ENCODE measurements around the gene MAD2L1.

The MAD2L1 gene

DNA sequence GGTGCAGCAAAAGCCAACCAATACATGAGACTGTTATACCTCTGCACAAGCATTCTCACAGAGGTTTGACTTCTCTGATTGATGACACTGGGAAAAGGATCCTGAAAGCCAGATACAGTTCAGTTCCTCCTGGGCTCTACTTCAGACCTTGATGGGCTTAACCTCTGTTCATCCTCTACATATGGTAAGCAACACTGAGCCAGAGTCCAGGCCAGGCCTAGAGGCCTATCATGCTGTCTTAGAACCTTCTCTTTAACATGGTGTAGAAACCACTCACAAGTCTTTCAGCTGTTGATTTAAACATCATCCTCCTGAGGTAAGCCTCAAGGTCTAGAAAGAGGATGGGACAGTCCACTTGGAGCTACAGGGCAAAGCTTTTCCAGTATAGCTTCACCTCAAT is 9.2 kb downstream of the MAD2L1 start:
- H3K4me3 ChIP-seq (ENCODE audit: low read length): no peak overlapping the region
- H3K27me3 ChIP-seq (ENCODE audit: control insufficient read depth, insufficient read depth, low read length): no peaks in the 10 kb centered on the region
- H3K9ac ChIP-seq (ENCODE audit: low read depth, low read length): no peak overlapping the region
- H3K4me1 ChIP-seq (ENCODE audit: control insufficient read depth, insufficient read depth, low read length): peaks cover 7% of the 10 kb centered on the region
- no peak overlapping the region for H3K4me2 ChIP-seq (ENCODE audit: low read length)
- peaks cover 16% of the 10 kb centered on the region for H3K36me3 ChIP-seq (ENCODE audit: insufficient read depth, low read length)
- H3K9me3 ChIP-seq (replicated peaks; ENCODE audit: low read length): no peaks in the 10 kb centered on the region

DNA sequence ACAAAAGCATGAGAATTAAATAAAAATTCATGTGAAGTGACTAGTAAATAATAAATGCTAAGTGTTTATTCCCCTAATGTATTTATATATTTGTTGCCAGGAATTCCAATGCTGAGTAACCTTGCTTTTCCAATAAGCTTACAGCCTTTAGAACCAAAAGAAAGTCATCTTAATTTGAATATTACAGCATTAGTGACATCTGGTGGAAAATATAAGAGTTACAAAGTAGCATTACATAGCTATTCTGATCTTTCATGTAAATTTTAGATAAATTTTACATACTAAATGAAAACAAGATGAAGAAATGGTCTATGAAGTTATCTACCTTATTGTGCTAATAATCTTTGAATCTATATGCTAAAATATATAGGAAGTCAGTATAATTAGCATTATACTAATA is 10.4 kb downstream of the MAD2L1 start:
- Histone ChIP-seq H3K4me3 (ENCODE audit: low read length) (no peak overlapping the region), H3K9me3 (replicated peaks; ENCODE audit: low read length) (no peaks in the 10 kb centered on the region), H3K4me1 (ENCODE audit: control insufficient read depth, insufficient read depth, low read length) (peaks cover 7% of the 10 kb centered on the region), H3K9ac (ENCODE audit: low read depth, low read length) (no peak overlapping the region), H3K27me3 (ENCODE audit: control insufficient read depth, insufficient read depth, low read length) (no peaks in the 10 kb centered on the region), H3K36me3 (ENCODE audit: insufficient read depth, low read length) (peaks cover 16% of the 10 kb centered on the region), H3K4me2 (ENCODE audit: low read length) (no peak overlapping the region)

DNA sequence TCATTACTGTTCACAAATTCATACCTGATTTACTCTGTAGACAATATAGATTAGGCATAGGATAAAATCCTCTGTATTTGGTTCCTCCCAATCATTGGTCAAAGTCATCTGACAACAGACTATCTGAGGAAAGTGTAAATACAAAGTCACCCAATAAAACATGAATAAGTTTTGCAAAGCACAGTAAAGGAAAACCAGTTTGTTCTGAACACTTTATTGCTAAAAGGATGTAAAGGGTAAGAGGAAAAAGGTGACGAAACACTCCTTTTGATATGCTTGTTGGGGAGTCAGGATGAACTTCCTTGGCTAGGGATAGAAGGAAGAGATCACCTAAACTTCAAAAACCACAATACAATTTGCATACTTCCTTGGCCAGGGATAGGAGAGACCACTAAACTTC is 10.9 kb downstream of the MAD2L1 start:
- peaks cover 7% of the 10 kb centered on the region for H3K4me1 ChIP-seq (ENCODE audit: control insufficient read depth, insufficient read depth, low read length)
- H3K4me3 ChIP-seq (ENCODE audit: low read length): no peak overlapping the region
- H3K9ac ChIP-seq (ENCODE audit: low read depth, low read length): no peak overlapping the region
- H3K4me2 ChIP-seq (ENCODE audit: low read length): no peak overlapping the region
- no peaks in the 10 kb centered on the region for H3K9me3 ChIP-seq (replicated peaks; ENCODE audit: low read length)
- peaks cover 13% of the 10 kb centered on the region for H3K36me3 ChIP-seq (ENCODE audit: insufficient read depth, low read length)
- no peaks in the 10 kb centered on the region for H3K27me3 ChIP-seq (ENCODE audit: control insufficient read depth, insufficient read depth, low read length)

DNA sequence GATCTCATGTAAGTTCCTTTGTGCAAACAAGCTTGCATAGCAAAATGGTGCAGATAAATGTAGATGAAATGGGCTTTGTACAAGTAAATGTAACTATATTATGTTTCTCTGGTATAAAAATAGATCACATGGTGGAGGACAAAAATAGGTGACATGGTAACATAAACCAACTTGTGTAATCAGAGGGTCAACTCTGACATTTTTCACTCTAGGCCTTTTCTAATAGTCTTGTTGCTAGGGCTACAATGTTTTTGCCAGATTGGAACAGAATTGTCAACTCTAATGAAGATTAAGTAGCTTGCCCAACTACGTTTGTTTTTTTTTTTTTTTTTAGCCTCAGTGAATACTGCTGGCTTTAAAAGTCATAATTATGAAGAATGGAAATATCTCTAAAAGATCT is 11.5 kb downstream of the MAD2L1 start:
- no peak overlapping the region for H3K4me2 ChIP-seq (ENCODE audit: low read length)
- no peak overlapping the region for H3K9ac ChIP-seq (ENCODE audit: low read depth, low read length)
- no peaks in the 10 kb centered on the region for H3K27me3 ChIP-seq (ENCODE audit: control insufficient read depth, insufficient read depth, low read length)
- H3K36me3 ChIP-seq (ENCODE audit: insufficient read depth, low read length): peaks cover 7% of the 10 kb centered on the region
- H3K9me3 ChIP-seq (replicated peaks; ENCODE audit: low read length): no peaks in the 10 kb centered on the region
- no peak overlapping the region for H3K4me3 ChIP-seq (ENCODE audit: low read length)
- peaks cover 7% of the 10 kb centered on the region for H3K4me1 ChIP-seq (ENCODE audit: control insufficient read depth, insufficient read depth, low read length)

DNA sequence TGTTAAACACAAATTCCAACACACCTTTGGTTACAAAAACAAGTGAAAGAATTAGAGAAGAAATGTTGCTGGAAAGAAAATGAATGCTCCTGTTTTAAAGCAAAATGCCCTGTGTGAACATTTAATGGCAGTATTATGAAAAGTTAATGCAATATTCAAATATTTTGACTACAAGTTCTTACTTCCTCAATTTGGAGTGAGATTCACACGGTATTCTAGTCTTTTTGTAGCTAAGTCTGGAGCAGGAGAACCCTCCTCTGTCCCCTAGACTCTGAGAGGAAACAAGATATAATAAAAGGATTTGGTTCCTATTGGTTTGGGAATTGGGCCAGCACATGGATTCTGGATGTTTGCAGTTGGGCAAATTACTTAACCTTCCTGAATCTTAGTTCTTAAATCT is 12.7 kb downstream of the MAD2L1 start:
- no peak overlapping the region for H3K4me2 ChIP-seq (ENCODE audit: low read length)
- H3K9me3 ChIP-seq (replicated peaks; ENCODE audit: low read length): no peaks in the 10 kb centered on the region
- H3K4me1 ChIP-seq (ENCODE audit: control insufficient read depth, insufficient read depth, low read length): peaks cover 7% of the 10 kb centered on the region
- H3K27me3 ChIP-seq (ENCODE audit: control insufficient read depth, insufficient read depth, low read length): no peaks in the 10 kb centered on the region
- no peak overlapping the region for H3K9ac ChIP-seq (ENCODE audit: low read depth, low read length)
- H3K4me3 ChIP-seq (ENCODE audit: low read length): no peak overlapping the region
- no peaks in the 10 kb centered on the region for H3K36me3 ChIP-seq (ENCODE audit: insufficient read depth, low read length)

DNA sequence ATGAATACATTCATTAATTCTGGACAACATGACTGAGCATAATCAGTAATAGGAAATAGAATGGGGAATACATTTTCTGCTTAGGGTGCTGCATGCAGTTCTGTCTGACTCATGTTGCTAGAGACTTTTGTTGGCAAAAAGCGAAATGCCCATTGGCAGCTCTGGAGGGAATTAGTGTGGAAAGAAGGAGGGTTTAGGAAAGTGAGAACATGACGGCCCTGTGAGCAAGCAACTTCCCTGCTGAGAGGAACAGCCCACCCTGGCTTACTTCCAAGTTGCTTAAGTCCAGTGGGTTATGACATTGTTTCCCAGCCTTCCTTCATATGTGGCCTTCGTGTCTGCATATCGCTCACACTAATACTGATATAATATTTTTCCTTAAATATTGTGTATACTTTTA is 13.8 kb downstream of the MAD2L1 start:
- Histone ChIP-seq H3K4me2 (ENCODE audit: low read length) (no peak overlapping the region), H3K9me3 (replicated peaks; ENCODE audit: low read length) (no peaks in the 10 kb centered on the region), H3K9ac (ENCODE audit: low read depth, low read length) (no peak overlapping the region), H3K27me3 (ENCODE audit: control insufficient read depth, insufficient read depth, low read length) (no peaks in the 10 kb centered on the region), H3K4me3 (ENCODE audit: low read length) (no peak overlapping the region), H3K4me1 (ENCODE audit: control insufficient read depth, insufficient read depth, low read length) (peaks cover 7% of the 10 kb centered on the region), H3K36me3 (ENCODE audit: insufficient read depth, low read length) (no peaks in the 10 kb centered on the region)

DNA sequence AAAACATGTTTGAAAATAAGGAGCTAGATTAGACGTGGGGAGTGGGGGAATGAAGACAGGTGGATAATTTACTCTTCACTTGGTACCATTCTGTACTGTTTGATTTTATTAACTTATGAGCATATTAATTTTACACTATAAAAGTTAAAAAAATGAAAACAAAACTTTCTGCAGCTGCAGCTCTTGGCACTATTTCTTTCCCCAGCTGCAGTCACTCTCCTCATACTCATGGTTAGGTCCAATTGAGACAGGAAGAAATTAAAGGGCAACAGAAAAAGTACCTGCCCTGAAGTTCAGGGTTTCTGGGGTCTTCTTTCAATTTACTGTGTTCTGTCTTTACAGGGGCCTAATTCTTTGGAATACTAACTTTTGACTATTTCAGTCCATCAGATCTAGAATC is 15.4 kb downstream of the MAD2L1 start:
- Histone ChIP-seq H3K9me3 (replicated peaks; ENCODE audit: low read length) (no peaks in the 10 kb centered on the region), H3K4me2 (ENCODE audit: low read length) (no peak overlapping the region), H3K4me1 (ENCODE audit: control insufficient read depth, insufficient read depth, low read length) (peaks cover 7% of the 10 kb centered on the region), H3K9ac (ENCODE audit: low read depth, low read length) (no peak overlapping the region), H3K36me3 (ENCODE audit: insufficient read depth, low read length) (no peaks in the 10 kb centered on the region), H3K4me3 (ENCODE audit: low read length) (no peak overlapping the region), H3K27me3 (ENCODE audit: control insufficient read depth, insufficient read depth, low read length) (no peaks in the 10 kb centered on the region)

DNA sequence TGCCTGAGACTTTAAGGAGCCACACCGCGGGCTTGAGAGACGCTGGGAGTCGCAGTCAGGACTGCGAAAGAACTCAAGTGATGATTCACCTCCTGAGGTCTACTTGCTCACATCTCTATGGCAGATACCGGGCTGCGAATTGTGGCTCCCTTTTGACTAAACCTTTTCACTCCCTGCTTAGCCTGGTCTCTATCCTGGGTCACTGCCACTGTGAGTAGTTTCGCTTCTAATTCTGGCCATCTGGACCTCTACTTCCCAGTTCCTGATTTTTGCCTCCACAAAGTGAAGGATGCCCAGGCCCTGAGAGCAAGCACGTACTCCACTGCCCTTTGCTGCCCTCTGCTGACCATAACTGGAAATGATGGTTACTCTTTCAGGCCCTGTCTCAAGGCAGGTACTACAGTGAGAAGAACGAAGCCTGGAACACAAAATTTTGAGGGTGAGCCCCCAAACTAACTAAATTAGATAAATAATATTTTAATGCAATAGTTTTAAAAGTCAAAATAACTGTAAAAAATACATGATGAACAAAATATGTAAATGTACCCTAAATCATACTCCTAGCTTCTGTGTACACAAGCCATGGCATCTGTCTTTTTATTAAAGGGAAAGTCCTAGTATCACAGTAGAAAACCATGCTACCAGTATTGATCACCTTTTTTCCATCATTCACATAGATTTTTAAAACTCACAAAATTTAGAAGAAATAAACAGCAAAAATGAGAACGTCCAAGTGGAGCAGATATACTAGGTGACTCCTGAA is 16.7 kb downstream of the MAD2L1 start:
- peak overlapping the region; percentile 48 for H3K4me2 ChIP-seq (ENCODE audit: low read length)
- H3K27me3 ChIP-seq (ENCODE audit: control insufficient read depth, insufficient read depth, low read length): no peaks in the 10 kb centered on the region
- peak overlapping the region; percentile 39 for H3K4me3 ChIP-seq (ENCODE audit: low read length)
- H3K9ac ChIP-seq (ENCODE audit: low read depth, low read length): no peak overlapping the region
- H3K36me3 ChIP-seq (ENCODE audit: insufficient read depth, low read length): no peaks in the 10 kb centered on the region
- H3K9me3 ChIP-seq (replicated peaks; ENCODE audit: low read length): no peaks in the 10 kb centered on the region
- H3K4me1 ChIP-seq (ENCODE audit: control insufficient read depth, insufficient read depth, low read length): peaks cover 7% of the 10 kb centered on the region

DNA sequence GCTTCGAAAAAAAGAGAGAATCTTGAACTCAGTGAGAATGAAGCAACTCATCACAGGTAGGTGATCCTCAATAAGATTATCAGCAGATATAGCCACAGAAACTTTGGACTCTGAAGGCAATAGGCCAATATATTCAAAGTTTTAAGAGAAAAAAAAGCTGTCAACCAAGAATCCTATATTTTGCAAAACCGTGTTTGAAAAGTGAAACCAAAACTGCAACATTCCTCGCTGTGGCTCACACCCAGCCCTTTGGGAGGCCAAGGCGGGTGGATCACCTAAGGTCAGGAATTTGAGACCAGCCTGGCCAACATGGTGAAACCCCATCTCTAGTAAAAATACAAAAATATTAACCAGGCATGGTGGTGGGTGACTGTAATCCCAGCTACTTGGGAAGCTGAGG is 22.8 kb downstream of the MAD2L1 start:
- H3K4me3 ChIP-seq (ENCODE audit: low read length): no peak overlapping the region
- no peaks in the 10 kb centered on the region for H3K4me1 ChIP-seq (ENCODE audit: control insufficient read depth, insufficient read depth, low read length)
- no peaks in the 10 kb centered on the region for H3K36me3 ChIP-seq (ENCODE audit: insufficient read depth, low read length)
- no peak overlapping the region for H3K4me2 ChIP-seq (ENCODE audit: low read length)
- H3K27me3 ChIP-seq (ENCODE audit: control insufficient read depth, insufficient read depth, low read length): no peaks in the 10 kb centered on the region
- H3K9me3 ChIP-seq (replicated peaks; ENCODE audit: low read length): no peaks in the 10 kb centered on the region
- H3K9ac ChIP-seq (ENCODE audit: low read depth, low read length): no peak overlapping the region

DNA sequence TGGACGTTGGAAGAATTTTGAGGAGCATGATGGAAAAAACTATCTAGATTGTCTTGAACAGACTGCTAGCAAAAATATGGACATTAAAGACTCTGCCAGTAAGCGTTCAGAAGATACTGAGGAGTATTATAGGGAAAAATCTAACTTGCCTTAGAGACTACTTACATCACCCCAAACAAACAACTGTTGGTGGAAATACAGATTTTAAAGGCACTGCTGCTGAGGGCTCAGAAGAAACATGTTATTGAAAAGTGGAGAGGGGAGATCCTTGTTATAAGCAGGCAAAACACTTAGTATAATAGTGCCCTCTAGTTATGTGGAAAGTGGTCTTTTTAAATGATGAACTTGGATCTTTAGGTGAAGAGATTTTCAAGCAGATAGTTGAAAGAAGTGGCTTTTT is 29.2 kb downstream of the MAD2L1 start:
- Histone ChIP-seq H3K4me1 (ENCODE audit: control insufficient read depth, insufficient read depth, low read length) (no peaks in the 10 kb centered on the region), H3K36me3 (ENCODE audit: insufficient read depth, low read length) (no peaks in the 10 kb centered on the region), H3K9ac (ENCODE audit: low read depth, low read length) (no peak overlapping the region)

DNA sequence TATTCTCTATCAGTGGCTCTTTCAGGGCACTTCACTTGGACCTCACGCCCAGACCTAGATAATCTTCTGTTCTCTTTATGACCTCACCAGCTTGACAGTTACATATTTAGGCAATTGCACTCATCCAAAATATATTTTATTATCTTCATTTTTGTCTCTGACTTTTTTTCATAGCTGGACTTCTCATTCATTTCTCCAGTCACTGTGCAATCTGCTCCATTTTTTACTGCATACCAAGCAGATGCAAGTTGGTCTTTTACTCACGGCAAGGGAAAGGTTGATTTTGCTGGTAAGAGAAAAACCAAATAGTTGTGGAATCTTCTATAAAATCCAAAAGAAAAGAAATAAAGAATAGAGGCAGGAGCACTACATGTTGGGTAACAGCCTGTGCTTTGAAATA is 31.7 kb downstream of the MAD2L1 start:
- Histone ChIP-seq H3K4me3 (ENCODE audit: low read length) (no peak overlapping the region), H3K27me3 (ENCODE audit: control insufficient read depth, insufficient read depth, low read length) (no peaks in the 10 kb centered on the region)

More for the DNA sequence above, 29.2 kb downstream of the MAD2L1 start:
- H3K9me3 ChIP-seq (replicated peaks; ENCODE audit: low read length): no peaks in the 10 kb centered on the region
- no peak overlapping the region for H3K4me2 ChIP-seq (ENCODE audit: low read length)
- no peaks in the 10 kb centered on the region for H3K27me3 ChIP-seq (ENCODE audit: control insufficient read depth, insufficient read depth, low read length)
- no peak overlapping the region for H3K4me3 ChIP-seq (ENCODE audit: low read length)

DNA sequence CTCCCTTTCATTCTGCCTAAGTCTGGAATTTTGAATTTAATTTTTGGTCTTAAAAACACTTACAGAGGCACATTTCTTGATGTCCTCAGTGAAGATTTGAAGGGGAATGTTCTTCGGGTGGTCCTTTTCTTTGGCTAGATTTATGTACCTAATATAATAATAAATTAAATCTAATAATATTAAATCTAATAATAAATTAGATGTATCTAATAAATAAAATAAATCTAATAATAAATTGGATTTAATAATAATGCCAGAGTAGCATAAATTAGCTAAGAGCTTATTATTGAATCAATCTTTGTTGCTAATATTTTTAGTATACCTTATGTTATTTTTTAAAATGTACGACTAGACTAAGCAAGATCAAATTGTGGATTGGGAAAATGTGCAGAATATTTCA is 39.8 kb downstream of the MAD2L1 start:
- Histone ChIP-seq H3K36me3 (ENCODE audit: insufficient read depth, low read length) (no peaks in the 10 kb centered on the region), H3K4me3 (ENCODE audit: low read length) (no peak overlapping the region), H3K27me3 (ENCODE audit: control insufficient read depth, insufficient read depth, low read length) (no peaks in the 10 kb centered on the region), H3K4me2 (ENCODE audit: low read length) (no peak overlapping the region), H3K9me3 (replicated peaks; ENCODE audit: low read length) (no peaks in the 10 kb centered on the region), H3K4me1 (ENCODE audit: control insufficient read depth, insufficient read depth, low read length) (no peaks in the 10 kb centered on the region), H3K9ac (ENCODE audit: low read depth, low read length) (no peak overlapping the region)

More for the DNA sequence above, 31.7 kb downstream of the MAD2L1 start:
- Histone ChIP-seq H3K4me1 (ENCODE audit: control insufficient read depth, insufficient read depth, low read length) (no peaks in the 10 kb centered on the region), H3K36me3 (ENCODE audit: insufficient read depth, low read length) (no peaks in the 10 kb centered on the region), H3K9me3 (replicated peaks; ENCODE audit: low read length) (no peaks in the 10 kb centered on the region), H3K4me2 (ENCODE audit: low read length) (no peak overlapping the region), H3K9ac (ENCODE audit: low read depth, low read length) (no peak overlapping the region)
